Calu3 (cell line): ENCODE measurements around the gene TYRP1. TPM values are rescaled to one million over a fixed set of nuclear protein-coding genes. Genes with fewer than 3 reads are reported as not detected.

Experiments used
- BruUV-seq: library from RNA; stranded (reverse); fragments of 400-500 nt; replicated peaks from 2 replicates; lab custom pipeline; 2021; lab: Mats Ljungman, UMichigan
- CTCF ChIA-PET: fragments of 300-600 bp; sonication (Branson Sonifier 250); formaldehyde crosslinking; loops from one replicate; lab custom pipeline; 2022; ENCODE audit warnings: antibody characterized with exemption; lab: Charles Lee
- DNase-seq: peaks from one replicate; pipeline ENCODE4 v3.0.0; 2022
- H3K27ac Mint-ChIP-seq: one replicate; pipeline ENCODE4 v1.8.0; 2022; ENCODE audit warnings: mixed read lengths; ENCODE audit not compliant: unreplicated experiment
- H3K27me3 Mint-ChIP-seq: one replicate; pipeline ENCODE4 v1.8.0; 2022; ENCODE audit warnings: mixed read lengths; ENCODE audit not compliant: unreplicated experiment
- H3K36me3 Mint-ChIP-seq: one replicate; pipeline ENCODE4 v1.8.0; 2022; ENCODE audit warnings: mild to moderate bottlenecking, moderate library complexity, mixed read lengths; ENCODE audit not compliant: insufficient read depth, unreplicated experiment
- H3K4me1 Mint-ChIP-seq: one replicate; pipeline ENCODE4 v1.8.0; 2022; ENCODE audit warnings: mild to moderate bottlenecking, low read depth, mixed read lengths; ENCODE audit not compliant: unreplicated experiment
- H3K4me3 Mint-ChIP-seq: one replicate; pipeline ENCODE4 v1.8.0; 2022; ENCODE audit warnings: mild to moderate bottlenecking, low read depth, moderate library complexity, mixed read lengths; ENCODE audit not compliant: unreplicated experiment
- H3K9me3 Mint-ChIP-seq: one replicate; pipeline ENCODE4 v1.8.0; 2022; ENCODE audit warnings: low read depth, mixed read lengths; ENCODE audit not compliant: unreplicated experiment
- intact Hi-C: fragments of 100-400 bp; cut with micrococcal nuclease; formaldehyde crosslinking; loops from one replicate; pipeline ENCODE4 v1.10.0; 2022; ENCODE audit not compliant: unreplicated experiment
- total RNA-seq: library from RNA; stranded (reverse); gene quantifications from 2 replicates; pipeline ENCODE4 v1.2.3, GENCODE V29; 2022
- TF ChIP-seq, protein P1 (sequence below): fragments of 200-600 bp; IDR thresholded peaks from one replicate; pipeline ENCODE4 v1.8.0; 2022; ENCODE audit warnings: antibody characterized with exemption; ENCODE audit not compliant: unreplicated experiment

Gene TYRP1
- total RNA-seq, 1 experiment from 2014 or later: not detected

DNA sequence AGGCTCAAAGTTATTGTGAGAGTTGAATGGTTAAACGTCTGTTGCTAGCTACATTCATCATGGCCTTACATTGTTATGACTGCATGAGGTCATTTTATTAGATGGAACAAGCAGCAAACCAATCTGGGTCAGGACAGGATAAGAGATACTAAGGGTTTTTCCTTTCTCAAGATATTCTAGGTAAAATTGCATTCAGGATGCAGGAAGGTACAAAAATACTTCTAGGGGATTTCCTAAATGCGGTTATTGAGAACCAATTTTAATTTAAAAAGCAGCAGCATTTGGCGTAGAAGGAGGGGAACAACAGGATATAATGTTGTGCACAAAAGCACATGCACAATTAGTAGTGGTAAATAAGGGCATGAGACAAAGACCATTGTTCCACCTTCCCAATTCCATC is 42.5 kb downstream of the TYRP1 start:
- no peaks in the 10 kb centered on the region for H3K27me3 Mint-ChIP-seq
- intact Hi-C loops: no loop called here
- H3K4me3 Mint-ChIP-seq: no peak overlapping the region
- CTCF ChIA-PET: no interaction called here
- DNase-seq: no peak
- peaks cover 6% of the 10 kb centered on the region for H3K9me3 Mint-ChIP-seq
- no peaks in the 10 kb centered on the region for H3K36me3 Mint-ChIP-seq
- no TSS peak for BruUV-seq
- peaks cover 8% of the 10 kb centered on the region for H3K4me1 Mint-ChIP-seq
- no peak overlapping the region for H3K27ac Mint-ChIP-seq
- TF ChIP-seq, protein P1, sequence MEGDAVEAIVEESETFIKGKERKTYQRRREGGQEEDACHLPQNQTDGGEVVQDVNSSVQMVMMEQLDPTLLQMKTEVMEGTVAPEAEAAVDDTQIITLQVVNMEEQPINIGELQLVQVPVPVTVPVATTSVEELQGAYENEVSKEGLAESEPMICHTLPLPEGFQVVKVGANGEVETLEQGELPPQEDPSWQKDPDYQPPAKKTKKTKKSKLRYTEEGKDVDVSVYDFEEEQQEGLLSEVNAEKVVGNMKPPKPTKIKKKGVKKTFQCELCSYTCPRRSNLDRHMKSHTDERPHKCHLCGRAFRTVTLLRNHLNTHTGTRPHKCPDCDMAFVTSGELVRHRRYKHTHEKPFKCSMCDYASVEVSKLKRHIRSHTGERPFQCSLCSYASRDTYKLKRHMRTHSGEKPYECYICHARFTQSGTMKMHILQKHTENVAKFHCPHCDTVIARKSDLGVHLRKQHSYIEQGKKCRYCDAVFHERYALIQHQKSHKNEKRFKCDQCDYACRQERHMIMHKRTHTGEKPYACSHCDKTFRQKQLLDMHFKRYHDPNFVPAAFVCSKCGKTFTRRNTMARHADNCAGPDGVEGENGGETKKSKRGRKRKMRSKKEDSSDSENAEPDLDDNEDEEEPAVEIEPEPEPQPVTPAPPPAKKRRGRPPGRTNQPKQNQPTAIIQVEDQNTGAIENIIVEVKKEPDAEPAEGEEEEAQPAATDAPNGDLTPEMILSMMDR: no peak

DNA sequence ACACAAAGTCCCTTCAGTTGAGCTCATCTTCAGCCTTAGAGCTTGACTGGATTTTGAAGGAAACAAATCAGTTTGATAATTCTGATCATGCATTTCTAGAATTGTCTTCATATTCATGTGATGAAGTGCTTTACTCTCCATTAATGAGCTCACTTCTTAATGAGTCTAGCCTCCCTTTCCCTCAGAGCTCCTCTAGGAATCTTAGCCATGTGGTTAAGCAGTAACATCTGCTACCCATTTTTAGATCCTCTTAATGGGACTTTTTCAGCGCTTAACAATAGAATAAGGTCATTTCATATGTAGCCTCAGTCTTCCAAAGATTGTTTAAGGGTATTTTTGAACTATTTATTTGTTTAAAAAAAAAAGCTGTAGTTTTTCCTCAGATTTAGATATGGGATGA is 44.7 kb downstream of the TYRP1 start:
- peaks cover 6% of the 10 kb centered on the region for H3K9me3 Mint-ChIP-seq
- TF ChIP-seq, protein P1: no peak
- H3K27ac Mint-ChIP-seq: no peak overlapping the region
- H3K4me1 Mint-ChIP-seq: peaks cover 10% of the 10 kb centered on the region
- CTCF ChIA-PET: no interaction called here
- no peaks in the 10 kb centered on the region for H3K27me3 Mint-ChIP-seq
- H3K4me3 Mint-ChIP-seq: no peak overlapping the region
- no peaks in the 10 kb centered on the region for H3K36me3 Mint-ChIP-seq
- intact Hi-C loops: no loop called here
- no peak for DNase-seq
- no TSS peak for BruUV-seq

DNA sequence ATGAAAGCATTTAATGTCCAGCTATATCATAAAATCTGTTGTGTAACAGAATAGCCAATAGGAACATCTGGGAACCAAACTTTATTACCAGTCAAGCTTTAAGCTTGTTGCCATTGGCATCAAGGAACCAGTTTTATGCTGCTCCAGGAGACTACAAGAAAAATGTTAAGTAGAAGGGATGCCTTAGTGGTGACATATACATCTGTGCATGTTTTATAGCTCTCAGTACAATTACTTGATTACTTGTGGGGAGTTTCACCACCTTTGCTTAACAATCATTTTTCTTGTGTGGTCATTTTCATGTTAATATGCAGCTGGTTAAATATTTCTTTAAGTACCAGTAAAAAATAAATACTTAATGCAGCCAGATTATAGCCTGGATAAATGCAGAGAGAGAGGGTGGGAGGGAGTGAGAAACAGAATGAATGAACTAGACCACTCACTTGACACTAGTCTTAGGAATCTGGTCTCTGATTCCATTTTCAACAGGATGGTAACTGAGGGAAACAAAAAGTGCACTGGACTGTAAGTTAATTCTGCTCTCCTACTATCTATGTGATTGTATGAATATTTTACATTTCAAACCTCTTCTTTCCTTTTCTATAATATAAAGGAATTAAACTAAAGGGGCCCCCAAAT is 45.9 kb downstream of the TYRP1 start:
- peaks cover 10% of the 10 kb centered on the region for H3K4me1 Mint-ChIP-seq
- peaks cover 5% of the 10 kb centered on the region for H3K9me3 Mint-ChIP-seq
- no peaks in the 10 kb centered on the region for H3K27me3 Mint-ChIP-seq
- no peaks in the 10 kb centered on the region for H3K36me3 Mint-ChIP-seq
- no peak overlapping the region for H3K4me3 Mint-ChIP-seq
- BruUV-seq: no TSS peak
- intact Hi-C loops: no loop called here
- no peak overlapping the region for H3K27ac Mint-ChIP-seq
- DNase-seq: no peak
- CTCF ChIA-PET: no interaction called here
- TF ChIP-seq, protein P1: no peak

DNA sequence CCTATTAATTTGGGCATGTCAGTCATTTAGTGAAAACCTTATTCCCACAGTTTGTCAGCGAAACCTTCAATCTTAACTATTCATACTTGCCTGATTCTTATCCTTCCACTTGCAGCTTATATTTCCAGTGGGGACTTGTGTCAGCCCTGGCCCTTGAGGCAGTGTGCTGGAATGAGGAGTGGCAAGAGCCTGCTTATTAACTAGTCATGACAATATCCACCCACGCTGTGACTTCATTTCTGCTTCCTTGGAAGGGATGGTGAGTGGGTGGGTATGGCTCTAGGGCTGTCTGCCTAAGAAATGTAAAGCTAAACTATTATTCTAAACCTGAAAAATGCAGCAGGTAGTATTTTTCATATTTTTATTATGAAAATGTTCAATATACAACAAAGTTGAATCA is 47.7 kb downstream of the TYRP1 start:
- CTCF ChIA-PET: no interaction called here
- Mint-ChIP-seq H3K27ac (no peak overlapping the region), H3K4me3 (no peak overlapping the region), H3K36me3 (no peaks in the 10 kb centered on the region), H3K9me3 (no peaks in the 10 kb centered on the region), H3K27me3 (no peaks in the 10 kb centered on the region), H3K4me1 (peaks cover 10% of the 10 kb centered on the region)
- DNase-seq: no peak
- intact Hi-C loops: no loop called here
- no TSS peak for BruUV-seq
- TF ChIP-seq, protein P1: no peak
